HG03469 (cell line): Measurements from ENCODE around the gene LDHD.
"Not testable (repeated sequence)": the region's sequence is repeated elsewhere in the genome, so short reads cannot be mapped to it uniquely, and the experiment has no call there.

Source experiments
- ATAC-seq: cut with Tn5 transposase; IDR thresholded peaks from one replicate; pipeline ENCODE4 v1.9.1; 2021; ENCODE audit warnings: mild to moderate bottlenecking, moderate library complexity, moderate number of reproducible peaks; ENCODE audit not compliant: unreplicated experiment

LDHD gene

DNA sequence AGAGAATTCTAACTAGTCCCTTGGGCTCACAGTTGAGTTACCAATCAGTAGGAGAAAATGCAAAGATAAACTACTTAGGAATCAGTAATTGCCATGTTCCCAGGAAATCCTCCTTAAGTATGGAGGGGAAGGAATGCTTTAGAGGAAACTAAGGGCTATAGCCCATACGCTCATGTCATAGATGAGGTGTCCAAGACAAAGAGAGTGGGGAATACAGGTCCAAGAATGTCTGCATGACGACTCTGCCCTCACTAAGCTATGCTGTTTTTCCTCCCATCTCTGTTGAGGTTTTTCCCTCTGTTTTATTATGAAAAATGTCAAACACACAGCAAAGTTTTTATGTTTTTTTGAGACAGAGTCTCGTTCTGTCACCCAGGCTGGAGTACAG lies 16.0 kb downstream of the LDHD start:
- no peak for ATAC-seq

DNA sequence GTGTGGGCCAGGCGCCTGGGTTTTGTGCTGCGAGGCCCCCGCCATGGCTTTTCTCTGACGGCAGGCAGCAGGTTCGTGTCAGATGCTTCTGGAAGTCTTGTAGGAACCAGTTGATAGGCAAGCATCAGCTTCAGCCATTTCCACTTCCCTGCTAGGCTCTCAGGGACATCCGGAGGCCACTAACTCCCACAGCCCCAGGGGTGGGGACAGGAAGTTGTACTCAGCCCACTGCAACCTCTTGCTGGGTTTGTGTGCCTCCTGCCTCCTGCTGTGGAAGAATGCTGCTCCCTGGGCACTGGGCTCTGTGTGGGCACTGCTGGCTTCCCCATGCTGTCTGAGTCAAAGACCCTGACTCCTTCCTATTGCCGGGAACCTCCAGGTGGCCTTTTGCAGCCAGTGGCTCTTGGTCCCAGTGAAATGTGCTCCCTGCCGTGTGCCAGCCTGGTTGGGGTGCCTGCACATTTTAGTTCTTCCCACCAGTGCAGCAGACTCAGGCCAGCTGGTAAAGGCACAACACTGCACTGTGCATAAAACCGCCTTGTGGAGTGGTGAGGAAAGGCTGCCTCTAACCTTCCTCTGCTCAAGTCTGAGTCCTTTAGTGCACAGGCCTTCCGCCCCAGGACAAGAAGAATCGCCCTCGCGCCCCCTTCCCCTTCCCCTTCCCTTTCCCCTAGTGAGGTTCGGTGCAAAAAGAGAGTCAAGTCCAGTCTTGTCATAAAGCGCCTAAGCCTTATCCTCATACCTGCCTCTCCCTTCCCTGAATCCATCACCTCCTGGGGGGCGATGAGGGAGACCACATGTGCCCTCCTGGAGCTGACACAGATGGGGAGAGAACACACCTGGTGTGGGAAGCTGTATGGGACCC lies 16.6 kb downstream of the LDHD start:
- ATAC-seq = no peak

DNA sequence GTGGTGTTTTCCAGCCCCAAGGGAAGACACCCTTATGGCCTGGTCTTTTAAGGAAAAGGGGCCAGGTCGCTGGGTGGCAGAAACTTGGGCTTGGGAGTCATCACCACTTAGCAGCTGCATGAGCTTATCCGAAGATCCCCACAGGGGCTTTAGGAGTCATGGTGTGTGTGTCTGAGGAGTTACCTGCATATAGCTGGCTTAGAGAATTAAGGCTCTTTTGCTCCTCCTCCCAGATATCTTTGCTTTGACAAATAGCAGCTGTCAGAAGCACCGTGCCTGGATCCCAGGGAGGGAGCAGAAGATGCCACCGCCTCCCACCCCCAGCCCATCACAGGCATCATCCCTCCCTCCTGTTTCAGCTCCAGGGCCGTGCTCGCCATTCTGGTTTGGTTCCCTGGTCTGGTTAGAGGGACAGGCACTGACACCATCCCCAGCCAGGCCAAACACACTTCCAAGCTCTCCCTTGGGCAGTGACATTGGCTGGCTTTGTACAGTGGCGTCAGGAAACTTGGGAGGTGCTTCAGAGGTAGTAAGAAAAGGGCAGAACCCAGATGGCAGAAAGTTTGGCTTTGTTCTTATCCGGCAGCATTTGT lies 17.4 kb downstream of the LDHD start:
- no peak for ATAC-seq

DNA sequence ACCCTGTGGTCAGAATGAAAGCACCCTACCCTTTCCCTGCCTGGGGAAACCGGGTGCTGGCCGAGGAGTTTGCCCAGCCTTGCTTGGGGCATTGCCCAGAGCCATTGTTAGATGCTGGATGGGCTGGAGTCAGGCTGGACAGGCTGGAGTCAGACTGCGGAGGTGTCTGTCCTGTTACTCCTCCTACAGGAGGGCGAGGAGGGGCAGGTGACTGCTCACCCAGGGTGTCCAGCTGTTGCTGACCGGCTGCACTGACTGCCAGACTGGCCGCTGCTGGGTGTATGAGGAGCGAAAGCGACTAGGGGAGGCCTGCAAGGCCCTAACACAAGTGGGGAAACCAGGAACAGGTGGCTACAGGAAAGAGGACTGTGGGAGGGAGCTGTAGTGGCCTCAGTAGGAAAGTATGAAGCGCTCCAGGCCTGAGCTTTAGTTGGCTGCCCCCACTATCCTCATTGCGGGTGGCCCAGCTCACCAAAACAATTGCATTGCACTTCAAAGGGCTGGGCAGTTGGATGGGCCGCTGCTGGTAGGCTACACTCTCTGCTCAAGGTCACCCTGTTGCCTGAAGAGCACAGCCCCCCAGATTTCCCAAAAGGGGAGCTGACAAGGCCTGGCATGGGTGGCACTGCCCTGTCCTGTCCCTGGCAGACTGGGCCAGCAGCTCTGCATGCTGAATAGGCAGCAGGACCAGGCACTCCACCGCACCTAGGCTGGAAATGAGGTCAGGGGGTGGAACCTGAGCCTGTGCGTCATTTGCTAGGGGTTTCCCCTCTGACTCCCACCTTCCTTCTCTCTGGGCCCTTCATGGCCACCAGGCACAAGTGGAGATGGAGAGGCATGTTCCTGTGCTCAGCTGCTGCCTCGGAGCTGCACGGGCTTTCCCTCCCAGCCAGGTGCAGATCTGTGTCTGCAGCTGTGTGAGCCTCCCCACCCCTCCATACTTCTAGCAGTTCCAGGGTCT lies 18.4 kb downstream of the LDHD start:
- ATAC-seq = no peak

DNA sequence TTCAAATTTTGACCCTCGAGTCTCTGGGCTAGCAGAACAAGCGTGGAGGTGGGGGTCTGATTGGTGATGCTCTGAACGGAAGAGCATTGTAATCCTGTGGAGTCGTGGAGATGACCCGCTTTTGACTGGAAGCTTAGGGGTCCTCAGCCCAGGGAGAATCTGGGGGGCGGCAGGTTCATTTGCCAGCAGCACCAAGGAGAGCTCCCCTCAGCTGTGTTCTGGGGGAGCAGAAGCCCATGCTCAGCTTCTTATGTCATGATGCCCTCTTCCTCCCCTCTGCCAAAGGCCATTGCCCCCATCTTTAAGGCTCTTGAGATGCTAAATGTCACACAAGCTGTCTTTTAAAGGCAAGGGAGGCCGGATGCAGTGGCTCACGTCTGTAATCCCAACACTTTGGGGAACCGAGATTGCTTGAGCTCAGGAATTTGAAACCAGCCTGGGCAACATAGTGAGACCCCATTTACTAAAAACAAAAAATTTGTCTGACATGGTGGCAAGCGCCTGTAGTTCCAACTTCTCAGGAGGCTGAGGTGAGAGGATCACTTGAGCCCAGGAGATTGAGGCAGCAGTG lies 19.3 kb downstream of the LDHD start:
- ATAC-seq = no peak

DNA sequence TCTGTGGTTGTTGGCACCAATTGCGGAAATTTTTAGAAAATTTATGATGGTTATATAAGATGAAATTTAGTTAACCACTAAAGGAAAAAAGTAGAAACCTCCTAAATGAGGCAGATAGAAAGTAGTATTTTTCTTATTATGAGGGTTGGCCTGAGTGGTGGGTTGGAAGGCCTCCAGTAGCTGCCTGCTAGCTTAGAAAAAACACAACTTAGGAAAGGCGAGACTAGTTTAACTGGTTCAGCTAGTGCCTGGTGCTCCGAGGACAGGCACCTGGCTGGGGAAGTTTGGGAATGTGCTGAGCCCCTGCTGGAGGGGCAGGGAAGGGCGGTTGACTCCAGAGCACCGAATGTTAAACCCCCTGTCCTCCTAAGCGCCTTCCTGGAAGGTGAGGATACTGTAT lies 19.9 kb downstream of the LDHD start:
- no peak for ATAC-seq

DNA sequence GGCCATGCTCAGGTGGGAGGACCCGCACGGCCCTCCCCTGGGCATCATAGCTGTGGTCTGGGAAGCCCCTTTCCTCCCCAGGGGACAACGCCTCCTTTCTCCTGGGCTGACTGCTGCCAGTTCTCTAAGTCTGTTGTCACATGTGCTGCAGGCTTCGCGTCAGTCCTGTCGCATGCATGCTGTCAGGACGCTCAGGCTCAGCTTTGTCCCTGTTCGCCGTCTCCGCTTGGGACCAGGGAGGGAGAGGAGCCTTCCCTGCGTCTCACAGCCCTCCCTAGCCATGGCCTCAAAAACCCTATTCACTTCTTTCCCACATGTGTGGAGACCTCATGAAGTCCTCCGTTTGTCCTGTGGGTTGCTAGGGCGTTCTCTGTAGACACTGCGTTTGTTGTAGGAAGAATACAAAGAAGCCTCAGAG lies 21.4 kb downstream of the LDHD start:
- no peak for ATAC-seq

DNA sequence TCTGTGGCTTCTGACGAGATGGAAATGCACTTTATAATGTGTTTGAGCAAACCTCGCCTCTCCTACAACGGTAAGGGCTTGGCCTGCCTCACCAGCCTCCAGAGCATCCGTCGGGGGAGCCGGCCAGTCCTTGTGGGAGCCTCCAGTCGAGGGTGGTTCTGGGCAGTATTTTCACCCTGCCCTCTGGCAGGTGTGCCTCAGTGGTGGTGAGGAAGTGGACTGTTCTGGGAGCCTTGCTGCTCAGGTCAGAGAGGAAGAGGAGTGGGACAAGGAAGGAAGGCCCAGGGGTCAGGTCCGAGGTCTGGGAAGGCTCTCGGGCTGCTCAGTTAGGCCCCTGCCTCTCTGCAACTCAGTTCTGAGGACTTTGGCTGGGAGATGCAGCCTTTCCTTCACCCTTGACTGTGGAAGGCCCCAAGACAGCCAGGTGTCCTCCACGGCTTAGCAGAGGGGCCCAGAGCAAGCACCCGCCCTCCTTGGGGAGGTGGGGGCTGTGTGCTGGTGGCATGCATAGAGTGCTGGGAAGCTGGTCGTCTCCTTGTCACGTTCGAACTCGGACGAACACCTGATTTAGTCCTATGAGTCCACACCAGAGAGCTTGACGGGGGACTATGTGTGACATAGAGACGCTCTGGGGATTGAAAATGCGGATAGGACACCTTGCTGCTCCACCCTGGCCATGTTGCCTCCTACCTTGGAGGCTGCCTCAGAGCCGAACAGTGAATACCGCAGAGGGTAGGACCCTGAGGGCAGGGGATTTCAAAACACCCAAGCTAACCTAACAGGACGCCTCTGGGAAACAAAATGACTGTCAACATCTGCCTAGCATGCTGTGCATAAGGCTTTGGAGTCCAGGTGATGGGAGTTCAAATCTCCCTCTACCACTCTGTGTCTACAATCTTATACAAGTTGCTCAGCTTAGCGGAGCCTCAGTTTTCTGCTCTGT lies 22.7 kb downstream of the LDHD start:
- no peak for ATAC-seq

DNA sequence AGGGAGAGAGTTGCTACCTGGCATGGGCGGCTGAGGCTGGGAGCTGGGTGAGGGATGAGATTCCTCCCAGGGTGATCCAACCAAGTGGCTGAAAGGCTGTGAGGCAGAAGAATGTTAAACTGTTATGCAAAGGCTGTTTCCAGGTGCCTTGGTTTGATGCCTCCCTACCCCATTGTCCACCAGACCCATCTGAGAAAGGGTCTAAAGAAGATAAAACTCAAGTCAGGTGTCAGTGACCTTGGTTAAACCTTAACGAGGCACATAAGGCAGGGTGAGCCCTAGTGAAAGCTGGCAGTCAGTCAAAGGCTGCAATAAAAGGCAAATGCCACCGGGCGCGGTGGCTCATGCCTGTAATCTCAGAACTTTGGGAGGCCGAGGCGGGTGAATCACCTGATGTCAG lies 23.8 kb downstream of the LDHD start:
- no peak for ATAC-seq

DNA sequence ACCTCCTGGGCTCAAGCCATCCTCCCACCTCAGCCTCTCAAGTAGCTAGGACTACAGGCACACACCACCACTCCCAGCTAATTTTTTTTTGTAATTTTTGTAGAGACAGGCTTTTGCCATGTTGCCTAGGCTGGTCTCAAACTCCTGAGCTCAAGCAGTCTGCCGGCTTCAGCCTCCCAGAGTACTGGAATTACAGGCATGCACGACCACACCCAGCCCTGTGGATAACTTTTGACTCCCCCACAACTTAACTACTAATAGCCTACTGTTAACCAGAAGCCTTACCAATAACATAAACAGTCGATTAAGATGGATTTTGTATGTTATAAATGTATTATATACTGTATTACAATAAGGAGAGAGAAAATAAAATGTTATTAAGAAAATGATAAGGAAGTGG lies 25.0 kb downstream of the LDHD start:
- ATAC-seq = not testable (repeated sequence)

DNA sequence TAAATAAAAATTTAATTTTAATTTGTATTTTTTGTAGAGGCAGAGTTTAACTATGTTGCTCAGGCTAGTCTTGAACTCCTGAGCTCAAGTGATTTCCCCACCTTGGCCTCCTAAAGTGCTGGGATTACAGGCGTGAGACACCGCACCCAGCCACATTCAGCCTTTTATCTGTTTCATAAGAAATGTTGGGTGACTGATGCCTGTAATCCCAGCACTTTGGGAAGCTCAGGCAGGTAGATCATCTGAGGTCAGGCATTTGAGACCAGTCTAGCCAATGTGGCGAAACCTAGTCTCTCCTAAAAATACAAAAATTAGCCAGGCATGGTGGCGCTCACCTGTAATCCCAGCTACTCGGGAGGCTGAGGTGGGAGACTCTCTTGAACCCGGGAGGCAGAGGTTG lies 25.7 kb downstream of the LDHD start:
- not testable (repeated sequence) for ATAC-seq

DNA sequence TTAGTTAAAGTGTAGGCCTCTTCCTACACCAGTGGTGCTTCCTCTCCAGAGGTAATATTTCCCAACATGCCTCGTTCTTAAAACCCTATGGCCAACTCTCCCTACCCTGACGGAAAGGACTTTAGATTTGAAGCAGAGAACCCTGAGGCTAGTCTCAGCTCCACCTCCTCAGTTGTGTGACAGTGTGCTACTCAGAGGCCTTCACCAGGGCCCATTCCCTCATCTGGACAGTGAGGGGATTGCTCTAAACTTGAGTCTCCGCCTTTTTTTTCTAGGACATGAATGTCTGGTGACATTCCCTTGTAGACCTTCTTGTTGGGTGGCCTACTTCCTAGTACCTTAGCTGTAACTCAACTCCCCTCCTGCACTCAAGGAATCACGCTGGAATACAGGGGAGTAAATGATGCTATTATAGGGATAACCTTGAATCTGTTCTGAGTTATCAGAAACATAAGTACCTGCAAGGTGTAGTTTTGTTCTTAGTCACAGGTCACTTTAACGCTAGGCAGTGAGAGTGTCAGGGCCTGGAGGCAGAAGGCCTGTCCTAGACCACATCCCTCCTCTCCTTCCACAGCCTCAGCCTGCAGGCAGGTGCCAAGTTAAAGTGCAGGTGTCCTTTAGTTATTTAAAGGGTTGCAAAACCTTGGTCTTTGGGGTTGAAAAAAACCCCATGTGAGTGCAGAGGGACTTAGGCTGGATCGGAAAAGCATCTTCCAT lies 26.9 kb downstream of the LDHD start:
- no peak for ATAC-seq

DNA sequence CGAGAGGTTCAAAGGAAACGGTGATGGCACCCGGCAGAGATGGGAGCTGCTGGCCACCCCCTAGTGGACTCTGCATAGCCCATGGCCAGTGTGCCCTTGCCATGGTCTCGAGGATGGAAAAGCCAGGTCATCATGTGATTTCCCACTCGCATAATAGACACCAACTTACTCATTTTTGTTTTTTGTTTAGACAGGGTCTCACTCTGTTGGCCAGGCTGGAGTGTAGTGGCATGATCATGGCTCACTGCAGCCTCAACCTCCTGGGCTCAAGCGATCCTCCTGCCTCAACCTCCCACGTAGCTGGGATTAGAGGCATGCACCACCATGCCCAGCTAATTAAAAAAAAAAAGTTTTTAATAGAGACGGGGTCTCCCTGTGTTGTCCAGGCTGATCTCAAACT lies 27.6 kb downstream of the LDHD start:
- ATAC-seq = no peak

DNA sequence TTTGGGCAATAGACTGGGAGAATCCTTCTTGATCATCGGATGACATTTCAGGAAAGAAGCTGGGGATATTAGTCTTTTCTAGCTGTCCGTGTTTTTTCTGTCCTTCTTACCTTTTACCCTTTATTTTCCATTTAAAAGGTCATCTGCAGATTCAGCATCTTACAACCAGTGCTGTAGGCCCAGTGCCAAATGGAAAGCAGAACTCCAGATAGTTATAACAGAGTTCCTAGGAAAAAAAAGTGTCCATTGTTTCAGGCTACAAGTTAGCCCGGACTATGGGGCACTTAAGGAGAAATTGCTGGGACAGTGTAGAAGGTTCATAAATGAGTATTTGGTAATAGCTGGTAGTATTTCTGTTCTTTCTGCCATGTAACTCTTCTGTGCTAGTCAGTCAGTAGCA lies 28.4 kb downstream of the LDHD start:
- no peak for ATAC-seq

DNA sequence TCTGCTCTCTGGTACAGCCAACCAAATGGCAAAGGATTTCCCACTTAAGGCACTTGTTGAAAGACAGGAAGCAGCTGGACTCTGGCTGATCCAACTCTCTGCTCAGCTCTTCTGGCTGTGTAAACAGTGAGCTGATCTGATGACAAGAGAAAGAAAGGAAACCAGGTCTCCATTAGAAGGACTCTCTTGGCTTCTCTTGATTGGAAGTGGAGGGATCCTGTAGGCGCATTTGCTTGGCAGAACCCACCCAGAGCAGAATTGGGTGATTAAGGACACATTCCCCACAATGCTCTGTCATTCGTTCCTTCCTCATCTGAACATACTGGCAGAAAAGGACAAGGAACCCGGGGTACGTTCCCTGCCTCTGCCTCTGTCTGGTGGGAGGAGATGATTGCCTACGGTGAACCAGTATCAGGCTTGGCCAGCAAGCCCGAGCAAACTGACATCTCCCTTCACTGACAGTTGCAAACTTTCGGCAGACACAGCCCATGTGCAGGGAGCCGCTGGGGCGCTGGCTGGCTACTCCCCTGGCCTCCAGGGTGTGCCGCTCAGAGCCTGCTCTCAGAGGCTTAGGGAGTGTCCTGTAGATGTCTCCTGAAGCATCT lies 29.1 kb downstream of the LDHD start:
- ATAC-seq = no peak

DNA sequence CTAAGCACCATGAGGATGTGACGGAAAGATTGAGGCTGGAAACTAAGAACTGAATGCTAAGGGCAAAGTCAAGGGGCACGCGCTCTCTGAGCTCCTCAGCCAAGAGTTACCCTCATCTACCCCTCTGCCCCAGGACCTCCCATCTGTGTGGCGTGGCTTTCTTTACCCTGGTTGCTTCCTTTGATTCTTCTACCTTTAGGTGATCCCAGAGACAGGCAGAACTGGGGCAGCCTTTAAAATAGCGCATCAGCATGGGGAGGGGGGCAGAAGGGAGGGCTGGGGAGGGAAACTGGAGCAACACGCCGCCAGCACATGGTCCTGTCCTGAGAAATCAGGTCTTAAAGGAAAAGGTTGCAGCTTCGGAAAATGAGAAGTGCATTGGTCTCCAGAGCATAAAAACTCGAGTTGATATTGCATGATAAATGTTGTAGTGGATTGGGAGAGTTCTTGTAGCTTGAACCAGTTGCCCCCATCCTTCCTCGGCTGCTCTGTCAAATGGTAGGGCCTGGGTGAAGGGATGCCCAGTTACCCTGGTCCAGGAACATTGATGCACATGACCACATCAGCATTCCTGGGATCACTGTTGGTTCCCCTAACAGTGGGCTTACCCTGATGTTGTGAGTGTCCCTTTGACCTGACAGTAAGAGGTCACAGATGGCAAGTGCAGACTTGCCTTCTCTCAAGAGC lies 29.7 kb downstream of the LDHD start:
- ATAC-seq = no peak

DNA sequence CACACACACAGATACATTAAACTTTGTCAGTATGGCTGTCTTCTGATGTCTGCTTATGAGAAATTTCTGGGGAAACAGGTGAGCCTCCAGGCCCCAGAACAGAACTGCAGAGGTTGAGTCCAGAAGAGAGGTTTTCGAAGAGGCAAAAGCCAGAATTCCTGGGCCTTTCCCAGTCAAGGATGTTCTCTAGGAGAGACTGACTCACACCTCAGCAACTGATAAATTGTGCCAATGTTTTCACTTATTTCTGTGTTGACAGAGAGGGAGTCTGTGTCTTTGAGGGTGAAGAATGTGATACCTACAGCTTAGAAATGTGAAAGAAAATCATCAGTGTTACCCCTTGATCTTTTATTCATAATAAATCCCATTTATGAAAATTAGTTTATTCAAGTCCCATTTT lies 30.3 kb downstream of the LDHD start:
- no peak for ATAC-seq

DNA sequence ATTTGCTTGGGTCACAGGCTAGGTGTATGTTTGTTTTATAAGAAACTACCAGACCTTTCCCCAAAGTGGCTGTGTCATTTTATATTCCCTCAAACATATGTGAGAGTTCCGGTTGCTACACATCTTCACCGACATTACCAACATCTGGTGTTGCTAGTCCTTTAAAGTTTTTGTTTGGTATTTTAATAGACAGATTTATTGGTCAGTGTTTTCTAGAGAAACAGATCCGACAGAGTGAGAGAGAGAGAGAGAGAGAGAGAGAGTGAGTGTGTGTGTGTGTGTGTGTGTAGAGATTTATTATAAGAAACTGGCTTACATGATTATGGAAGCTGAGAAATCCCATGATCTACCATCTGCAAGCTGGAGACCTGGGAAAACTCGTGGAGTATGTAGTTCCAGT lies 31.0 kb downstream of the LDHD start:
- no peak for ATAC-seq
